Activated CD4-positive, alpha-beta memory T cell treated with anti-CD3 and anti-CD28 coated beads, Interleukin-2, amount 10 ng/mL, durations not matched to agents 7 days and 5 days (primary cell): ENCODE data around the gene ASIC2. TPM values are rescaled to one million over a fixed set of nuclear protein-coding genes. Genes with fewer than 3 reads are reported as not detected.

Source experiments
- CTCF ChIA-PET: fragments of 350-600 bp; sonication (Branson Sonifier 250); formaldehyde crosslinking; loops from one replicate; lab custom pipeline; 2021; ENCODE audit warnings: antibody characterized with exemption, inconsistent platforms; lab: Charles Lee
- POLR2A ChIA-PET: fragments of 350-600 bp; sonication (Branson Sonifier 250); formaldehyde crosslinking; loops from one replicate; lab custom pipeline; 2021; ENCODE audit warnings: antibody characterized with exemption; lab: Charles Lee
- DNase-seq: peaks from one replicate; pipeline ENCODE4 v3.0.0-alpha.2; 2020
- H3K27ac Mint-ChIP-seq: one replicate; pipeline ENCODE4 v1.8.0; 2021; ENCODE audit warnings: mild to moderate bottlenecking, mixed read lengths
- H3K27me3 Mint-ChIP-seq: one replicate; pipeline ENCODE4 v1.8.0; 2021; ENCODE audit warnings: mixed read lengths
- H3K36me3 Mint-ChIP-seq: one replicate; pipeline ENCODE4 v1.8.0; 2021; ENCODE audit warnings: low read depth, mixed read lengths
- H3K4me1 Mint-ChIP-seq: one replicate; pipeline ENCODE4 v1.8.0; 2021; ENCODE audit warnings: mixed read lengths
- H3K4me3 Mint-ChIP-seq: one replicate; pipeline ENCODE4 v1.8.0; 2021; ENCODE audit warnings: mild to moderate bottlenecking, mixed read lengths
- H3K9me3 Mint-ChIP-seq: one replicate; pipeline ENCODE4 v1.8.0; 2021; ENCODE audit warnings: mixed read lengths
- total RNA-seq, 2 experiments: library from RNA; stranded (reverse); gene quantifications; one replicate each; pipeline ENCODE4 v1.2.3, GENCODE V29; 2021

The ASIC2 gene
- total RNA-seq, 2 experiments from 2014 or later: not detected

- Mint-ChIP-seq H3K27me3 (peaks cover 3% of the 10 kb centered on the region), H3K4me3 (no peak overlapping the region), H3K4me1 (no peaks in the 10 kb centered on the region), H3K27ac (no peak overlapping the region), H3K36me3 (no peaks in the 10 kb centered on the region), H3K9me3 (no peaks in the 10 kb centered on the region)
- DNase-seq: no peak
- ChIA-PET POLR2A (no interaction called here), CTCF (no interaction called here)
These were observed 90.1 kb downstream of the ASIC2 start for GRCh38 chr17:33202796-33203495.

GRCh38 chr17:33202021-33202420 lies 91.1 kb downstream of the ASIC2 start:
- no peaks in the 10 kb centered on the region for H3K36me3 Mint-ChIP-seq
- POLR2A ChIA-PET: no interaction called here
- no peaks in the 10 kb centered on the region for H3K9me3 Mint-ChIP-seq
- no peak for DNase-seq
- no peak overlapping the region for H3K27ac Mint-ChIP-seq
- H3K4me1 Mint-ChIP-seq: no peaks in the 10 kb centered on the region
- H3K27me3 Mint-ChIP-seq: peaks cover 3% of the 10 kb centered on the region
- H3K4me3 Mint-ChIP-seq: no peak overlapping the region
- CTCF ChIA-PET: no interaction called here

GRCh38 chr17:33201283-33201682 lies 91.8 kb downstream of the ASIC2 start:
- Mint-ChIP-seq H3K27ac (no peak overlapping the region), H3K4me3 (no peak overlapping the region), H3K4me1 (no peaks in the 10 kb centered on the region), H3K27me3 (peaks cover 3% of the 10 kb centered on the region), H3K36me3 (no peaks in the 10 kb centered on the region), H3K9me3 (no peaks in the 10 kb centered on the region)
- DNase-seq: no peak
- CTCF ChIA-PET: no interaction called here
- POLR2A ChIA-PET: no interaction called here

GRCh38 chr17:33200587-33200986 lies 92.5 kb downstream of the ASIC2 start:
- Mint-ChIP-seq H3K36me3 (no peaks in the 10 kb centered on the region), H3K4me1 (no peaks in the 10 kb centered on the region), H3K9me3 (no peaks in the 10 kb centered on the region), H3K4me3 (no peak overlapping the region), H3K27ac (no peak overlapping the region), H3K27me3 (peaks cover 3% of the 10 kb centered on the region)
- POLR2A ChIA-PET: no interaction called here
- DNase-seq: no peak
- CTCF ChIA-PET: no interaction called here

- no peaks in the 10 kb centered on the region for H3K36me3 Mint-ChIP-seq
- H3K27ac Mint-ChIP-seq: no peak overlapping the region
- ChIA-PET POLR2A (no interaction called here), CTCF (no interaction called here)
- H3K27me3 Mint-ChIP-seq: peaks cover 3% of the 10 kb centered on the region
- no peak for DNase-seq
- no peak overlapping the region for H3K4me3 Mint-ChIP-seq
- H3K4me1 Mint-ChIP-seq: no peaks in the 10 kb centered on the region
- H3K9me3 Mint-ChIP-seq: no peaks in the 10 kb centered on the region
These were observed 93.3 kb downstream of the ASIC2 start for GRCh38 chr17:33199571-33200510.

GRCh38 chr17:33198954-33199353 lies 94.1 kb downstream of the ASIC2 start:
- Mint-ChIP-seq H3K27ac (no peak overlapping the region), H3K36me3 (no peaks in the 10 kb centered on the region), H3K4me1 (no peaks in the 10 kb centered on the region), H3K9me3 (no peaks in the 10 kb centered on the region), H3K4me3 (no peak overlapping the region), H3K27me3 (peaks cover 6% of the 10 kb centered on the region)
- DNase-seq: no peak
- POLR2A ChIA-PET: no interaction called here
- CTCF ChIA-PET: no interaction called here

GRCh38 chr17:33197342-33197741 lies 95.8 kb downstream of the ASIC2 start:
- no peaks in the 10 kb centered on the region for H3K9me3 Mint-ChIP-seq
- no peaks in the 10 kb centered on the region for H3K36me3 Mint-ChIP-seq
- H3K27ac Mint-ChIP-seq: no peak overlapping the region
- POLR2A ChIA-PET: no interaction called here
- peaks cover 12% of the 10 kb centered on the region for H3K27me3 Mint-ChIP-seq
- CTCF ChIA-PET: no interaction called here
- no peak for DNase-seq
- H3K4me3 Mint-ChIP-seq: no peak overlapping the region
- no peaks in the 10 kb centered on the region for H3K4me1 Mint-ChIP-seq

- Mint-ChIP-seq H3K9me3 (no peaks in the 10 kb centered on the region), H3K36me3 (no peaks in the 10 kb centered on the region), H3K27me3 (peaks cover 12% of the 10 kb centered on the region), H3K4me3 (no peak overlapping the region), H3K4me1 (no peaks in the 10 kb centered on the region), H3K27ac (no peak overlapping the region)
- POLR2A ChIA-PET: no interaction called here
- CTCF ChIA-PET: no interaction called here
- no peak for DNase-seq
These were observed 96.2 kb downstream of the ASIC2 start for GRCh38 chr17:33196883-33197282.

GRCh38 chr17:33192951-33193911 lies 99.9 kb downstream of the ASIC2 start:
- no peak overlapping the region for H3K27ac Mint-ChIP-seq
- ChIA-PET POLR2A (no interaction called here), CTCF (no interaction called here)
- no peak for DNase-seq
- H3K9me3 Mint-ChIP-seq: no peaks in the 10 kb centered on the region
- no peaks in the 10 kb centered on the region for H3K4me1 Mint-ChIP-seq
- H3K4me3 Mint-ChIP-seq: no peak overlapping the region
- H3K36me3 Mint-ChIP-seq: no peaks in the 10 kb centered on the region
- H3K27me3 Mint-ChIP-seq: peaks cover 31% of the 10 kb centered on the region

- ChIA-PET POLR2A (no interaction called here), CTCF (no interaction called here)
- Mint-ChIP-seq H3K36me3 (no peaks in the 10 kb centered on the region), H3K4me1 (no peaks in the 10 kb centered on the region), H3K27ac (no peak overlapping the region), H3K27me3 (peaks cover 37% of the 10 kb centered on the region), H3K4me3 (no peak overlapping the region), H3K9me3 (no peaks in the 10 kb centered on the region)
- DNase-seq: no peak
These were observed 109.5 kb downstream of the ASIC2 start for GRCh38 chr17:33183487-33184026.

GRCh38 chr17:33179151-33179550 lies 113.9 kb downstream of the ASIC2 start:
- ChIA-PET CTCF (no interaction called here), POLR2A (no interaction called here)
- Mint-ChIP-seq H3K4me1 (no peaks in the 10 kb centered on the region), H3K36me3 (no peaks in the 10 kb centered on the region), H3K9me3 (no peaks in the 10 kb centered on the region), H3K27me3 (peaks cover 23% of the 10 kb centered on the region), H3K4me3 (no peak overlapping the region), H3K27ac (no peak overlapping the region)
- no peak for DNase-seq

GRCh38 chr17:33178681-33179080 lies 114.4 kb downstream of the ASIC2 start:
- H3K4me1 Mint-ChIP-seq: no peaks in the 10 kb centered on the region
- no peak overlapping the region for H3K4me3 Mint-ChIP-seq
- ChIA-PET CTCF (no interaction called here), POLR2A (no interaction called here)
- no peaks in the 10 kb centered on the region for H3K36me3 Mint-ChIP-seq
- no peaks in the 10 kb centered on the region for H3K9me3 Mint-ChIP-seq
- no peak for DNase-seq
- H3K27ac Mint-ChIP-seq: no peak overlapping the region
- peaks cover 21% of the 10 kb centered on the region for H3K27me3 Mint-ChIP-seq
